Colonic mucosa (tissue), 4 donors: ENCODE results near the gene CA10. TPM values are rescaled to one million over a fixed set of nuclear protein-coding genes. Genes with fewer than 3 reads are reported as not detected.

ENCODE experiments used
- DNase-seq: peaks from one replicate; pipeline ENCODE4 v3.0.0-alpha.2; 2020
- H3K27ac ChIP-seq: fragments of 200-600 bp; one replicate; pipeline ENCODE4 v1.8.0; 2021
- H3K27me3 ChIP-seq: fragments of 200-600 bp; one replicate; pipeline ENCODE4 v1.8.0; 2021
- H3K36me3 ChIP-seq: fragments of 200-600 bp; one replicate; pipeline ENCODE4 v1.8.0; 2021
- H3K4me1 ChIP-seq: fragments of 200-600 bp; one replicate; pipeline ENCODE4 v1.8.0; 2021; ENCODE audit warnings: mild to moderate bottlenecking
- H3K4me3 ChIP-seq: fragments of 200-600 bp; one replicate; pipeline ENCODE4 v1.8.0; 2021
- H3K9ac ChIP-seq, 2 donors: one replicate each; pipeline ENCODE4 v1.7.0; 2013; ENCODE audit warnings: control low read depth in 2 of 2, low read depth in 2 of 2, low read length in 2 of 2
- H3K9me3 ChIP-seq: fragments of 200-600 bp; one replicate; pipeline ENCODE4 v1.8.0; 2021
- intact Hi-C: fragments of 100-400 bp; cut with DNase I; formaldehyde crosslinking; loops from one replicate; pipeline ENCODE4 v1.14.1; 2022
- total RNA-seq, 2 donors: library from RNA; stranded (reverse); fragmentation: NEBNext Ultra II Directional in 1 of 2; extraction: Animal tissue kit (Norgen Biotek cat#: 25700) in 1 of 2; gene quantifications; one replicate each; pipeline ENCODE4 v1.2.1, GENCODE V29; 2021
- TF ChIP-seq, protein P1 (sequence below): fragments of 200-600 bp; IDR thresholded peaks from one replicate; pipeline ENCODE4 v1.8.0; 2022; ENCODE audit warnings: antibody characterized with exemption, mild to moderate bottlenecking
- donor health status: healthy.
- donor health status: DM: no; HTN: no; CAD: no.
- donor health status: DM: no; HTN: no; CAD: no.

CA10 gene
- total RNA-seq, 2 donors from 2014 or later: 0.27 to 0.52 TPM

DNA sequence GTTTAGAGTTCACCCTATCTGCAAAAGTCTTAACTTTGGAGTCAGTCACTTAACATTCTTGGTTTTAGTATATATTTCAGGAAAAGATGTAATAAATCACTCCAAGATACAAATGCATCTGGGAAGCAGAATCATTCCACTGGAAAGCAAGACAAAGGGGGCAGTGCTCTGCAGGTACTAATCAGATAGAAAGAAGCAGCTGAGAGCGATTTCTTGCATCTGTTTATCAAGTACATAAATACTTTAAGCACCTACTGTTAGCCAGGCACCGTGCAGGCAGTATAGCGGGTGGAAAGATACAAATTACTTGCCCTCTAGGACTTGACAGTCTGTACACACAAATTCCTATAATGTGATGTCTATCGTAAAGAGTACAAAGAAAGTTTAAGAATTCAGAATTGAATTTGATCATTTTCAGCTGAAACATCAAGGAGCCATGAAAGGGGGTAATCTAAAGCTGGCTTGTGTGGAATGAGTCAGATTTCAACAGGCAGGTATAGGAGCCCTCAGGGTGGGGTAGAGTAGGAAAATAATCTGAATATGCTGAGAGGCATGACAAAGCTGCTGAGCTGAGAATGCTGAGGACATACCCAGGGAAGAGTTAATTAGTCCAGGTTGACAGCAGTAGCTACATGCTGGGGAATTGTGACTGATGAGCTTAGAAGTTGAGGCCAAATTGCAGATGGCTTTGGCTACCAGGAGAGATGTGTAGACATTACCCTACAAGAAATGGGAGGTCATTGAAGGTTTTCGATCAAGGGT, 110.2 kb downstream of the CA10 start:
- no peak overlapping the region for H3K4me3 ChIP-seq
- H3K9ac ChIP-seq: no peak overlapping the region
- H3K36me3 ChIP-seq: no peaks in the 10 kb centered on the region
- TF ChIP-seq, protein P1, sequence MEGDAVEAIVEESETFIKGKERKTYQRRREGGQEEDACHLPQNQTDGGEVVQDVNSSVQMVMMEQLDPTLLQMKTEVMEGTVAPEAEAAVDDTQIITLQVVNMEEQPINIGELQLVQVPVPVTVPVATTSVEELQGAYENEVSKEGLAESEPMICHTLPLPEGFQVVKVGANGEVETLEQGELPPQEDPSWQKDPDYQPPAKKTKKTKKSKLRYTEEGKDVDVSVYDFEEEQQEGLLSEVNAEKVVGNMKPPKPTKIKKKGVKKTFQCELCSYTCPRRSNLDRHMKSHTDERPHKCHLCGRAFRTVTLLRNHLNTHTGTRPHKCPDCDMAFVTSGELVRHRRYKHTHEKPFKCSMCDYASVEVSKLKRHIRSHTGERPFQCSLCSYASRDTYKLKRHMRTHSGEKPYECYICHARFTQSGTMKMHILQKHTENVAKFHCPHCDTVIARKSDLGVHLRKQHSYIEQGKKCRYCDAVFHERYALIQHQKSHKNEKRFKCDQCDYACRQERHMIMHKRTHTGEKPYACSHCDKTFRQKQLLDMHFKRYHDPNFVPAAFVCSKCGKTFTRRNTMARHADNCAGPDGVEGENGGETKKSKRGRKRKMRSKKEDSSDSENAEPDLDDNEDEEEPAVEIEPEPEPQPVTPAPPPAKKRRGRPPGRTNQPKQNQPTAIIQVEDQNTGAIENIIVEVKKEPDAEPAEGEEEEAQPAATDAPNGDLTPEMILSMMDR: no peak
- no peaks in the 10 kb centered on the region for H3K27me3 ChIP-seq
- no peaks in the 10 kb centered on the region for H3K4me1 ChIP-seq
- DNase-seq: no peak
- H3K27ac ChIP-seq: no peak overlapping the region
- H3K9me3 ChIP-seq: no peaks in the 10 kb centered on the region
- intact Hi-C loops: no loop called here

- Histone ChIP-seq H3K27me3 (no peaks in the 10 kb centered on the region), H3K27ac (no peak overlapping the region), H3K4me1 (no peaks in the 10 kb centered on the region), H3K4me3 (no peak overlapping the region), H3K36me3 (no peaks in the 10 kb centered on the region), H3K9ac (no peak overlapping the region), H3K9me3 (no peaks in the 10 kb centered on the region)
- DNase-seq: no peak
- intact Hi-C loops: no loop called here
- TF ChIP-seq, protein P1: no peak
Measured at GRCh38 chr17:52047086-52047485, 111.4 kb downstream of the CA10 start.

GRCh38 chr17:52041123-52041617, 117.3 kb downstream of the CA10 start:
- no peak overlapping the region for H3K27ac ChIP-seq
- H3K9ac ChIP-seq: no peak overlapping the region
- H3K36me3 ChIP-seq: no peaks in the 10 kb centered on the region
- TF ChIP-seq, protein P1: no peak
- no peak overlapping the region for H3K4me3 ChIP-seq
- no peak for DNase-seq
- intact Hi-C loops: no loop called here
- no peaks in the 10 kb centered on the region for H3K9me3 ChIP-seq
- no peaks in the 10 kb centered on the region for H3K27me3 ChIP-seq
- no peaks in the 10 kb centered on the region for H3K4me1 ChIP-seq

- TF ChIP-seq, protein P1: no peak
- intact Hi-C loops: no loop called here
Measured at GRCh38 chr17:52036416-52036815, 122.1 kb downstream of the CA10 start.

DNA sequence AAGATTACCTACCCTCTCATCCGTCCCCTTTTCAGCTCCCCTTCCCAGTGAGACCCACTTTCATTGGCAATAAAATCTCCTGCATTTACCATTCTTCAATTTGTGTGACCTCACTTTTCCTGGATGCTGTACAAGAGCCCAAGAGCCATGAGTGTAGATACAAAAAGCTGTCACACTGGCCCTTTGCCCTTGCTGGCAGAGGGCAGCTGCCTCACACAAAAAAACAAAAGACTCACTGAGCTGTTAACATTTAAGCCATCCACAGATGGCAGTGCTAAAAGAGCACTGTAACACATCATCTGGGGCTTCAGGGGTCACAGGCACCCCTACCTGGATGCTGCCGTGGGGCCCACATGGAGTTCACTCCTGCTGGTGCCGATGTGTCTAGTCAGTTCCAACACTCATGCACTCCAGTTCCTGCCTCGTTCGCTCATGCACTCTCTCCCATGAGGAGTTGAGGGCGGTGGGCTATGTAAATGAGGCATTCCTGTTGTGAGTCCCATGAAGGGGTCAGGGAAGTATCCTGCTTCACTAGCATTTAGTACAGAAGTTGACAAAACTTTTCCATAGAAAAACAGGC, 123.1 kb downstream of the CA10 start:
- H3K9ac ChIP-seq: no peak overlapping the region
- H3K4me1 ChIP-seq: no peaks in the 10 kb centered on the region
- H3K4me3 ChIP-seq: no peak overlapping the region
- no peaks in the 10 kb centered on the region for H3K9me3 ChIP-seq
- no peak overlapping the region for H3K27ac ChIP-seq
- TF ChIP-seq, protein P1: no peak
- no peak for DNase-seq
- intact Hi-C loops: no loop called here
- no peaks in the 10 kb centered on the region for H3K36me3 ChIP-seq
- no peaks in the 10 kb centered on the region for H3K27me3 ChIP-seq

More at GRCh38 chr17:52036416-52036815, 122.1 kb downstream of the CA10 start:
- no peak for DNase-seq
- Histone ChIP-seq H3K36me3 (no peaks in the 10 kb centered on the region), H3K9ac (no peak overlapping the region), H3K27ac (no peak overlapping the region), H3K4me3 (no peak overlapping the region), H3K4me1 (no peaks in the 10 kb centered on the region), H3K27me3 (no peaks in the 10 kb centered on the region), H3K9me3 (no peaks in the 10 kb centered on the region)
